Measurements from ENCODE around the gene F10.

F10 gene

GRCh38 chr13:113140677-113141600, 18.3 kb downstream of the F10 start:
- no peak for DNase-seq

- no peak for DNase-seq
These were observed 19.0 kb downstream of the F10 start for GRCh38 chr13:113141601-113141970.

GRCh38 chr13:113142876-113143275, 20.3 kb downstream of the F10 start:
- DNase-seq, result no peak

DNA sequence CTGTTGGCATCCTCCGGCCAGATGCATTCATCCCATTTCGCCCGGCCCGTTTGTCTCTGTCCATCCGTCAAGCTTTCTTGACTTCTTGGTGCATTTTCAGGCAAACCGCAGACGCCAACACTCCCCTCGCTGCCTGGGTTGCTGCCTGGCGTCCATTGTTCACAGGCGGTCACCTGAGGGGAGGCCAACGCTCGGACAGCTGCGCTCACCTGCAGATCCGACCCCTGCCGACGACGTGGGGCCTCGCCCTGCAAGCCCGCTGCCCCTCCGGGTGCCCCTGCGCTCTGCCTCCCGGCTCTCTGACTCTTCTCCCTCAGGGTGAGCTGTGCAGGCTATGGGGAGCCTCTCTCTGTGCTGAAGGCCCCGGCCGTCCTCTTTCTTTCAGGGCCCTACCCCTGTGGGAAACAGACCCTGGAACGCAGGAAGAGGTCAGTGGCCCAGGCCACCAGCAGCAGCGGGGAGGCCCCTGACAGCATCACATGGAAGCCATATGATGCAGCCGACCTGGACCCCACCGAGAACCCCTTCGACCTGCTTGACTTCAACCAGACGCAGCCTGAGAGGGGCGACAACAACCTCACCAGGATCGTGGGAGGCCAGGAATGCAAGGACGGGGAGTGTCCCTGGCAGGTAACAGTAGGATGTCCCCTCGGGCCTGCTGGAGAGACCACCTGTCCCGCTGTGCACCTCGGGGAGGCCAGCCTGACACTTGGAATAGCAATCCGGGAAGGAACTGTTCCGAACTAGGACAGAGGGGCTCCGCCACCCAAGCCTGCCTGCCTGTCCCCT, 21.1 kb downstream of the F10 start:
- no peak for DNase-seq

DNA sequence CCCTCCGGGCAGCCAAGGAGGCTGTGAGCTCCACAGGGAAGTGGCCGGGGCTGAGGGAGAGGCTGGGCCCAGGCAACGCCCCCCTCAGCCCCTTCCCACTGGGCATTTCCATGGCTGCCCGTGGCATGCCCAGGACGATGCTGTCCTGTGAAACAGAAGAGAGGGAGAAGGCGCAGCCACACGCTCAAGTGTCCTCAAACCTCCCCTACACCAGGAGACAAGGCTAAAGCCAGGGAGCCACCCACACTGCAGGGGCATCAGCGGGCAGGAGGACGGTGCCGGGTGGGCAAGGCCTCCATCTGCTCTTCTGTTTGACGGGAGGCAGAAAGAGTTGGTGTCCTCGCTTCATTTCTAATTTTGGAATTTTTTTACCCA, 21.6 kb downstream of the F10 start:
- no peak for DNase-seq

- DNase-seq, result no peak
These were observed 22.9 kb downstream of the F10 start for GRCh38 chr13:113145496-113145895.

DNA sequence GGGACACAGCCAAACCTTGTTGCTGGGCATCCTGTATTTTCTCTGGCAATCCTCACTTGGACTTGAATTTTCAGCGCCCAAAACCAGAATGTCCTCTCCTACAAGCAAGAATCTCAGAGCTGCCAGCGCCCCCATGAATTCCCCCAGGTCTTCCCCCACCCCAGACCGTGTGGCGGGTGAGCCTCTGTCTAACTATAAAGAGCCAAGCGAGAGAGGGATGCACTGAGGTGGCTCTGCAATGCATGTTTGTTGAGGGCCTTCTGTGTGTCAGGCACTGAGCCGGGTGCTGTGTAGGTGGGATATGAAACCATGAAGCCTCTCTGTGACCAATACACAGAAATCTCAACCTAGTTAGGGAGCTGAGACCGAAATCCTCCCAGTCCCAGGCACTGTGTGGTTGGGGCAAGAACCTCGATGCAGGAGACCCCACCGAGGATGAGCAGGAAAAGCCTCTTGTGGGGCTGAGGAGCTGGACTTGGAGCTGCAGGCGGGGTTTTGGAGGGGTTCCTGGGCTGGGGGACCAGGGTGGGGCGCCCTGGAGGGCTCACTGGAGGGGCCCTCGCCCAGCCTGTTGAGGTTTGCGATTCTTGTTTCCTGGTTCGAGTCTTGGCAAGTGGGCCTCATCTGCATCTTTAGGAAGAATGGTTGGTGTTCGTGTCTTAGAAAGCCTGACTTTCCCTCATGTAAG, 23.5 kb downstream of the F10 start:
- DNase-seq, result no peak

GRCh38 chr13:113146750-113147149, 24.2 kb downstream of the F10 start:
- no peak for DNase-seq

GRCh38 chr13:113147206-113147605, 24.6 kb downstream of the F10 start:
- DNase-seq, result no peak

- DNase-seq, result no peak
These were observed 25.8 kb downstream of the F10 start for GRCh38 chr13:113148407-113148806.

- no peak for DNase-seq
These were observed 26.4 kb downstream of the F10 start for GRCh38 chr13:113148940-113149503.

DNA sequence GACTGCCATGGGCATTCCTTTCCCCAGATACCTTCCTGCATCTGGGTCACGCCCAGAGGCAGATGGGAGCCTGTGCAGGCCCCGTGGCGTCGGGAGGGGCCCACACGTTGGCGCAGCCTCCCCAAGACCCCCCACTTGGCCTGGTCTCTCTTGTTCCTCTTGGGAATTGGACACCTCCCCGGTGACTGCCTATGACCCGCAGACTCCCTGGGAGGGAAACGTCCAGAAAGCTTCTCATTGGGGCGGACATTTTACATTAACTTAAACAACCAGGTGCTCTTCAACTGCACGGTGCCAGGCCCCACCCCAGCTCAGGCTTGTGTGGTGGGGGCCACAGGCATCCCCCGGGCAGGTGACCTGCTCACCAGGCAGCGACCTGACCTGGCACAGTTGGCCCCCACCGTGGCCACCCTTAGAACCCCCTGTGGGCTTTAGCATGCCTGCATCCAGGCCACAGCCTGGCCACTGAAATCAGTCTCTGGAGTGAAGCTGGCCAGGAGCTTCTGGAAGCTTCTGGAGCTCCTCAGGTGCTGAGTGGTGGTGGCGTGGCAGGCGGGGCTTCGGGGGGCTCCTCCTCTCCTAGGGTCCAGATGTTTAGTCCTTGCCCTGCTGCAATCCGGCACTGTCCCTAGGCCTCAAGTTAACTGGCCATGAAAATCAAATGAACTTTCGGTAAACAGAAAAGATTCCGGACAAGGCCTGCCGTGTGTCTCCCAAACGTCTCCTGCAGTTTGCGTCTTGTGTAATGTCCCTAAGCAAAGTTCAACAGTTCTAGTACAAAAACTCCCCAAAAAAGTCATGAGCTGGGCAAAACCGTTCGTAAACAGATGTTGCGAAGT, 27.3 kb downstream of the F10 start:
- no peak for DNase-seq

DNA sequence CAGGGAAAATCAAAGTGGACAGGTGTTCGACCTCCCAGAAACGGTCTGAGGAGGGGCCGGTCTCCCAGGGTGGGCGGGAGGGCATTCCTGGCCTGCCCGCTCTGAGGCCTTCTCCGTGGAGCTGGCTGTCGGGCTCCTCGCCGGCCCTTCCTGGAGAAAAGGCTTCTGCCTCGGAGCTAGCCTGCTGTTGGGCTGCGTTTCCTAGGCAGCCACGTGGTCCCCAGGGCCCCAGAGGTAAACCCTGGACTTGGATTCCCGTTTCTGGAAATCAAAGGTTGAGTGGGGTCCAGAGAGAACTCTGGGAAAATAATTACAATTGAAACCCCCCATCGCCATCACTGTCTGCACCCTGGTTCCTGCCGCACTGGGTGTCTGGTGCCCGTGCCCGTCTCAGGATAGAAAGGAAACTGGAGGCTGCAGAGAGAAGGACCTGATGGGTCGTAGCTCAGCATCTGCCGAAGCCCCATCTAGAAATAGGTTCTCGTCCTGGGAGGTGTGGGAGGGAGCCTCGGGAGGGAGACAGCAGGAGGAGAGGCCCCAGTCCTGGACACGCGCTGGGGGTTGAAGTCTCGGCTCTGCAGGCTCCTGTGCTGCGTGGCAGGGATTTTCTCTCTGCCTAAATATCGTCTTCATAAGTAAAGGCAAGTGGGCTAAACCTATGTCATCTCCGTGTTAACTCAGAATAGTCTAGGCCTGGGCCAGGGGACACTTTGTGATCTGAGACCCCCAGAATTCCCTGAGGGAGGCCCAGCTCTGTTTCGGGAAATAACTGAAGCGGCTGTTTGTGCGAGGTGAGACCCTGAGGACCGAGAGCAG, 28.2 kb downstream of the F10 start:
- no peak for DNase-seq

GRCh38 chr13:113151745-113152690, 29.4 kb downstream of the F10 start:
- DNase-seq, result no peak

GRCh38 chr13:113152691-113152983, 30.0 kb downstream of the F10 start:
- no peak for DNase-seq

DNA sequence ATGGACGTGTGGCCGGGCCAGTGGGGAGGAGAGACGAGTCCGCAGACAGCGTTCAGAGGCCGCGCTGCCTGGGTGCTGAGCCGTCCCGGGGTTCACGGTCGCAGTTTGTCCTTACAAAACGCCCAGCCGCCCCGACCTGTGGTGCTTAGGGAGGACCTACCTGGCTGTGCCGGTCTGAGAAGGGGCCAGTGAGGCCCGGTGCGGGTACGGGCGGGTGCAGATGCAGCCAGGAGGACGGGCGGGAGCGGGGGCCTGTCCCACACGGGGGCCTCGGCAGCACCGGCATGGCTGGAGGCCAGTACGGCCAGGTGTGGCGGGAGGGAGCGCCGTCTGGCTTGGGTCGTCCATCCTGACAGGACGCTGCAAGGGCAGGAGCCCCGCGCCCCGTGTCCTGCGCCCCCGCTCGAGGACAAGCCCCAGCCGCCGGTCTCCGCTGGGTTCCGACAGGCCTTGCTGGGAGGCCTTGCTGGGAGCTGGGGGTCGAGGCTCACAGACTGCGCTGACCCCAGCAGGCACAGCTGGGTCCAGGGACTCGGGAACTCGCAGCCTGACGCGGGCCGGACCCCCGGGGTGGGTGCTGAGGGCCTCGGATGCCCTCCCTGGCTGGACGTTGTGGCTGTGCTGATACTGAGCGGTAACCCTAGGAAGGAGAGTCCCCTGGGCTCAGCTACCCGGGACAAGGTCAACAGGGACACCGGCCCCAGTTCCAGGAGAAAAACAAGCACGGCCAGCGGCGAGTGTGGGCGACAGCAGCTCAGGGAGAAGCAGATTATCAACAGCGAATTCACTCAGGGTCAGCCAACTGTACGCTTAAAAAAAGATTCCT, 30.6 kb downstream of the F10 start:
- no peak for DNase-seq

GRCh38 chr13:113153810-113154748, 31.5 kb downstream of the F10 start:
- DNase-seq, result peak in 1 of 2 experiments; percentile 8

DNA sequence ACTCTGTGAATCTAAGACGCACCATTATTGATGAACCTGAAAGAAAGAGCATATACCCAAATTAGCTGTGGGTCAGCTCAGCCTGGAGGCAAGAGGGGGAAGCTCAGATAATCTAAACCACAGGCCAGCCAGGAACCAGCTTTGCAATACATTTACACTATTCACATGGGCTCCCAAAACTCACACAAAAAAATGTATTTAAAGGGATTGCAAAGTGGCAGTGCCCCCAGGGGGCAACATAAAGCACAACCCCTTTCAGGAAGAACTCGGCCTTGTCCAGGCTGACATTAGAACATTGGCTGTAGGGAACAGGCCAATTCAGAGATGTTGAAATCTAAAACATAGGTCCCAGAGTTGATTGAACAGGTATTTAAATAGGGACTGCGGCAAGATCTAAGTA, 32.6 kb downstream of the F10 start:
- no peak for DNase-seq
